CD14-positive monocyte (primary cell): Measurements from ENCODE around the gene EPHA6. TPM values are rescaled to one million over a fixed set of nuclear protein-coding genes. Genes with fewer than 3 reads are reported as not detected.

Source experiments
- DNase-seq, 3 donors: peaks; one replicate each; pipeline ENCODE4 v3.0.0-alpha.2; 2011 to 2022
- H2AFZ ChIP-seq: 2 replicates; pipeline ENCODE4 v1.6.0; 2012; ENCODE audit warnings: mild to moderate bottlenecking, low read depth, low read length, inconsistent platforms; ENCODE audit not compliant: insufficient read depth, poor library complexity, severe bottlenecking
- H3K27ac ChIP-seq, 2 donors: 1 replicate in 1 of 2; 2 replicates in 1 of 2; pipeline ENCODE4 v1.5.1; 2012 to 2013; ENCODE audit warnings: low read length in 2 of 2, control low read depth in 1 of 2, inconsistent platforms in 1 of 2, low read depth in 1 of 2, mild to moderate bottlenecking in 1 of 2
- H3K27me3 ChIP-seq, 2 donors: one replicate each; pipeline versions ENCODE4 v1.6.0 to v1.6.1; 2011 to 2013; ENCODE audit warnings: low read length in 2 of 2; ENCODE audit not compliant: control insufficient read depth in 2 of 2, insufficient read depth in 2 of 2
- H3K36me3 ChIP-seq, 2 donors: replicated peaks in 1 of 2; 1 replicate in 1 of 2; 2 replicates in 1 of 2; pipeline versions ENCODE4 v1.5.1 to v1.6.1; 2012 to 2013; ENCODE audit warnings: low read length in 2 of 2, control low read depth in 1 of 2, inconsistent platforms in 1 of 2, mild to moderate bottlenecking in 1 of 2; ENCODE audit not compliant: insufficient read depth in 2 of 2, control insufficient read depth in 1 of 2
- H3K4me1 ChIP-seq, 2 donors: 1 replicate in 1 of 2; 2 replicates in 1 of 2; pipeline versions ENCODE4 v1.5.1 to v1.6.1; 2012 to 2013; ENCODE audit warnings: low read length in 2 of 2, control low read depth in 1 of 2, inconsistent platforms in 1 of 2, mild to moderate bottlenecking in 1 of 2, moderate library complexity in 1 of 2; ENCODE audit not compliant: insufficient read depth in 2 of 2, control insufficient read depth in 1 of 2
- H3K4me2 ChIP-seq: replicated peaks from 2 replicates; pipeline ENCODE3; 2012; ENCODE audit warnings: low read length, moderate library complexity, mild to moderate bottlenecking; ENCODE audit not compliant: poor library complexity, severe bottlenecking; ENCODE audit errors: extremely low read depth
- H3K4me3 ChIP-seq, 3 experiments: fragments of 200-600 bp in 1 of 3; sonication (generic) in 1 of 3; replicated peaks in 1 of 3; 1 replicate in 2 of 3; 2 replicates in 1 of 3; pipeline ENCODE4 v1.5.1; 2011 to 2013; ENCODE audit warnings: low read length in 3 of 3, mild to moderate bottlenecking in 3 of 3, control low read depth in 2 of 3, low read depth in 2 of 3, inconsistent platforms in 1 of 3, moderate library complexity in 1 of 3
- H3K79me2 ChIP-seq: 2 replicates; pipeline ENCODE4 v1.6.0; 2012; ENCODE audit warnings: mild to moderate bottlenecking, control low read depth, inconsistent platforms, low read length, moderate library complexity; ENCODE audit not compliant: insufficient read depth
- H3K9ac ChIP-seq: 2 replicates; pipeline ENCODE4 v1.6.0; 2017; ENCODE audit warnings: low read length, mild to moderate bottlenecking; ENCODE audit not compliant: insufficient read depth, poor library complexity, severe bottlenecking
- H3K9me3 ChIP-seq, 2 donors: replicated peaks in 1 of 2; 1 replicate in 1 of 2; 2 replicates in 1 of 2; pipeline versions ENCODE4 v1.5.1 to v1.6.1; 2012 to 2013; ENCODE audit warnings: low read length in 2 of 2, control low read depth in 1 of 2; ENCODE audit not compliant: control insufficient read depth in 1 of 2, insufficient read depth in 1 of 2
- H4K20me1 ChIP-seq: 2 replicates; pipeline ENCODE4 v1.6.0; 2012; ENCODE audit warnings: mild to moderate bottlenecking, low read length, control low read depth, moderate library complexity; ENCODE audit not compliant: insufficient read depth
- H3K27ac Mint-ChIP-seq, 7 donors: one replicate each; pipeline ENCODE4 v1.8.0; 2020; ENCODE audit warnings: mild to moderate bottlenecking in 7 of 7, mixed read lengths in 7 of 7, moderate library complexity in 6 of 7, inconsistent platforms in 2 of 7
- H3K27me3 Mint-ChIP-seq, 3 donors: one replicate each; pipeline ENCODE4 v1.8.0; 2021 to 2022; ENCODE audit warnings: low read depth in 3 of 3, mild to moderate bottlenecking in 3 of 3, mixed read lengths in 3 of 3, moderate library complexity in 3 of 3, inconsistent platforms in 1 of 3
- H3K36me3 Mint-ChIP-seq, 2 donors: one replicate each; pipeline ENCODE4 v1.8.0; 2020; ENCODE audit warnings: mixed read lengths in 2 of 2, inconsistent platforms in 1 of 2, mild to moderate bottlenecking in 1 of 2
- H3K4me1 Mint-ChIP-seq: one replicate; pipeline ENCODE4 v1.8.0; 2020; ENCODE audit warnings: mild to moderate bottlenecking, mixed read lengths
- H3K4me3 Mint-ChIP-seq, 2 donors: one replicate each; pipeline ENCODE4 v1.8.0; 2020; ENCODE audit warnings: mild to moderate bottlenecking in 2 of 2, mixed read lengths in 2 of 2, moderate library complexity in 1 of 2
- H3K9me3 Mint-ChIP-seq, 7 donors: one replicate each; pipeline ENCODE4 v1.8.0; 2020 to 2022; ENCODE audit warnings: mixed read lengths in 7 of 7, mild to moderate bottlenecking in 6 of 7, moderate library complexity in 6 of 7, inconsistent platforms in 2 of 7
- WGBS: methylation state at CpG from one replicate; pipeline ENCODE4 v1.1.5; 2013; ENCODE audit warnings: missing lambda C conversion rate; ENCODE audit not compliant: insufficient coverage; 5-methylcytosine and 5-hydroxymethylcytosine counted together
- intact Hi-C, 2 donors: fragments of 100-400 bp; cut with micrococcal nuclease; formaldehyde crosslinking; loops; one replicate each; pipeline versions ENCODE4 v1.15.0 to v1.15.1; 2023
- polyA plus RNA-seq, 3 donors: library from polyadenylated mRNA; depleted of rRNA in 1 of 3; unstranded in 2 of 3; stranded (reverse) in 1 of 3; fragments of 300-500 nt in 2 of 3; fragments of >200 nt in 1 of 3; fragmentation: Illumina TruSeq in 2 of 3; gene quantifications; 1 replicate in 2 of 3; 2 replicates in 1 of 3; pipeline ENCODE4 v1.2.3, GENCODE V29; 2012 to 2021
- TF ChIP-seq, protein P1 (sequence below): fragments of 200-600 bp; IDR thresholded peaks from one replicate; pipeline ENCODE4 v1.8.0; 2022; ENCODE audit warnings: antibody characterized with exemption, mild to moderate bottlenecking

EPHA6 gene
- polyA plus RNA-seq, 3 donors = not detected

DNA sequence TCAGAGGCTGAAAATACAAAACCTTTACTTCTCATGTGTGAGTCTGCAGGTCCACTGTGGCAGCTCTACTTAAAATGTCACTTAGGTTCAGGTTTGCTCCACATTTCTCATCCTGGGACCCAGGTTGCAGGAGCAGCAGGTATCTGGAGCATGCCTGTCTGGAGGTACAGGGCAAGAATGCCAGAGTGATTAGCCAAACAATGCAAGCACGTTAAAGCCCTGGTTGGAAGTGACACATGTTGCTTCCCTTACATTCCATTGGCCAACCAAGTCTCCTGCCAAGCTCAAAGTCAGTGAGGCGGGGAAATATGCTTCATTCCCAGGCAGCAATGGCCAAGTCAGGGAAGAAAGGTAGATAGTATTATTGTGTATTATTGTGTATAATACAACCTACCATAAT is 873.3 kb downstream of the EPHA6 start:
- Mint-ChIP-seq H3K9me3 (peaks cover 0 to 4% (median 0%) of the 10 kb centered on the region in 7 donors), H3K4me3 (no peak overlapping the region), H3K27me3 (no peaks in the 10 kb centered on the region), H3K36me3 (no peaks in the 10 kb centered on the region), H3K4me1 (no peaks in the 10 kb centered on the region), H3K27ac (no peak overlapping the region)
- Histone ChIP-seq H4K20me1 (no peaks in the 10 kb centered on the region), H3K27me3 (no peaks in the 10 kb centered on the region), H2AFZ (no peak overlapping the region), H3K79me2 (no peaks in the 10 kb centered on the region), H3K4me2 (no peak overlapping the region), H3K4me1 (no peaks in the 10 kb centered on the region), H3K9me3 (no peaks in the 10 kb centered on the region), H3K9ac (no peak overlapping the region), H3K27ac (no peak overlapping the region), H3K36me3 (no peaks in the 10 kb centered on the region), H3K4me3 (no peak overlapping the region)
- intact Hi-C loops = no loop called here
- DNase-seq = no peak
- TF ChIP-seq, protein P1, sequence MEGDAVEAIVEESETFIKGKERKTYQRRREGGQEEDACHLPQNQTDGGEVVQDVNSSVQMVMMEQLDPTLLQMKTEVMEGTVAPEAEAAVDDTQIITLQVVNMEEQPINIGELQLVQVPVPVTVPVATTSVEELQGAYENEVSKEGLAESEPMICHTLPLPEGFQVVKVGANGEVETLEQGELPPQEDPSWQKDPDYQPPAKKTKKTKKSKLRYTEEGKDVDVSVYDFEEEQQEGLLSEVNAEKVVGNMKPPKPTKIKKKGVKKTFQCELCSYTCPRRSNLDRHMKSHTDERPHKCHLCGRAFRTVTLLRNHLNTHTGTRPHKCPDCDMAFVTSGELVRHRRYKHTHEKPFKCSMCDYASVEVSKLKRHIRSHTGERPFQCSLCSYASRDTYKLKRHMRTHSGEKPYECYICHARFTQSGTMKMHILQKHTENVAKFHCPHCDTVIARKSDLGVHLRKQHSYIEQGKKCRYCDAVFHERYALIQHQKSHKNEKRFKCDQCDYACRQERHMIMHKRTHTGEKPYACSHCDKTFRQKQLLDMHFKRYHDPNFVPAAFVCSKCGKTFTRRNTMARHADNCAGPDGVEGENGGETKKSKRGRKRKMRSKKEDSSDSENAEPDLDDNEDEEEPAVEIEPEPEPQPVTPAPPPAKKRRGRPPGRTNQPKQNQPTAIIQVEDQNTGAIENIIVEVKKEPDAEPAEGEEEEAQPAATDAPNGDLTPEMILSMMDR = no peak
- WGBS = 50% methylated on average over 1 of the region's 2 CpGs

DNA sequence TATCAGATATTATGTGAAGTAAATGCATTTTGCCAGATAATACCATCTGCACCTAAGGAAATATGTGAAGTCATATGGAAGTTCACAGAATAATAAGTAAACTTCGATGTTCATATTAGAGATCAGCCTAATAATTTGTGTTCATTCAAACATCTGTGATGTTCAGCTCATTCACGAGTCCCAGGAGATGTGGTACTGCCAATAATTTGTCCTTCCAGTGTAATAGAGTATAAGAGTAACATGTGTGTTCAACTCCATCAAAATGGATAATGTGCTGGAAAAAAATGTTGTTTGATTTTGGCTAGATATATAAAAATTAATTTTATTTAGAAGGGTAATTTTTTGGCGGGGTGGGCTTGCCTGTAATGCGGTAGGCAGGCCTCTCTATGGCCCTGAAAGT is 874.7 kb downstream of the EPHA6 start:
- Mint-ChIP-seq H3K4me1 (no peaks in the 10 kb centered on the region), H3K4me3 (no peak overlapping the region), H3K36me3 (no peaks in the 10 kb centered on the region), H3K9me3 (peaks cover 0 to 7% (median 2%) of the 10 kb centered on the region in 7 donors), H3K27ac (no peak overlapping the region), H3K27me3 (no peaks in the 10 kb centered on the region)
- no peaks in the 10 kb centered on the region for H3K9me3 ChIP-seq
- no peaks in the 10 kb centered on the region for H3K79me2 ChIP-seq
- no peak overlapping the region for H3K4me3 ChIP-seq
- H2AFZ ChIP-seq = no peak overlapping the region
- no peaks in the 10 kb centered on the region for H3K4me1 ChIP-seq
- no peak overlapping the region for H3K9ac ChIP-seq
- no peaks in the 10 kb centered on the region for H3K36me3 ChIP-seq
- 100% methylated on average over 1 of the region's 4 CpGs for WGBS
- no peak overlapping the region for H3K4me2 ChIP-seq
- TF ChIP-seq, protein P1 = no peak
- H3K27ac ChIP-seq = no peak overlapping the region
- H4K20me1 ChIP-seq = no peaks in the 10 kb centered on the region
- no peak for DNase-seq
- intact Hi-C loops = no loop called here
- H3K27me3 ChIP-seq = no peaks in the 10 kb centered on the region
